Activated CD8-positive, alpha-beta memory T cell treated with anti-CD3 and anti-CD28 coated beads, Interleukin-2, amount 50 U/mL, for 48 hours (primary cell): ENCODE results near the gene GNAL.

Experiments used
- DNase-seq: peaks from one replicate; pipeline ENCODE4 v3.0.0-alpha.2; 2020

GNAL gene

GRCh38 chr18:11729556-11729955 lies 40.5 kb downstream of the GNAL start:
- DNase-seq, result no peak

GRCh38 chr18:11733031-11733430 lies 44.0 kb downstream of the GNAL start:
- peak; percentile 92 for DNase-seq

GRCh38 chr18:11736656-11737055 lies 47.6 kb downstream of the GNAL start:
- no peak for DNase-seq

DNA sequence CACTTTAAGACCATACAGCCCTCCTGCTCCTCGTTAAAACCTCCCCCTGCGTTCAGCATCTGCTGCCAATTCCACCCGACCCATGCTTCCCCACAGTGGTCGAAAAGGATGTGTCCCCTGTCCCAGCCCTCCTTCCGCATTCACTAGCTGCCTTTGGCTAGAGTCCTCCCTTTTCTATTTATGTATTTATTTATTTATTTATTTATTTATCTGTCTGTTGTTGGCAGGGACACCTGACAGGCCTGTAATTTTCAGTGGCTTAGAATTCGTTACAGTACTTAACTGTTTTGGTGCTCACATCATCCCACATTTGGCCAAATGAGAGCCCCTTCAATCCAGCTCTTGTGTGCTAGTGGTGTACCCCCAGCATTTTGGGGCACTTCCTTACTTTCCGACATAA lies 50.8 kb downstream of the GNAL start:
- DNase-seq, result no peak

GRCh38 chr18:11740461-11740860 lies 51.4 kb downstream of the GNAL start:
- no peak for DNase-seq

GRCh38 chr18:11741505-11742145 lies 52.6 kb downstream of the GNAL start:
- no peak for DNase-seq

GRCh38 chr18:11745521-11745920 lies 56.5 kb downstream of the GNAL start:
- no peak for DNase-seq

DNA sequence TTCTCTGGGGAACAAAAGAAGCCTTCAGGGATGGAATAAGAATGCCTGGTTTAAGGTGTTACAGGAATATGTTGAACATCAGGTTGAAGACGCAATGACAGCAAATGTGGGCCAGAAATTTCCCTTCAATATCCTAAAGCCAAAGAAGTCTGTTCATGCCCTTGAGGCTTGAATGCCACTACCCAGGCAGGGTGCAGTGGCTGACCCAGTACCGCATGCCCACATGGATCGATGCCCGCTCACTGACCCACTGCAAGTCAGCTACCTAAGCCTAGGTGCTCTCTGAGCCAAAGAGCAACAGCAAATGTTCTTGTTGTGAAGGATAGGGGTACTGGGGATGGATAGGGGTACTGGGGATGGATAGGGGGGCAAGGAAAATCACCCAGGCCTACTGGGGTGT lies 58.2 kb downstream of the GNAL start:
- DNase-seq, result no peak

- DNase-seq, result no peak
These were observed 58.7 kb downstream of the GNAL start for GRCh38 chr18:11747731-11748130.

DNA sequence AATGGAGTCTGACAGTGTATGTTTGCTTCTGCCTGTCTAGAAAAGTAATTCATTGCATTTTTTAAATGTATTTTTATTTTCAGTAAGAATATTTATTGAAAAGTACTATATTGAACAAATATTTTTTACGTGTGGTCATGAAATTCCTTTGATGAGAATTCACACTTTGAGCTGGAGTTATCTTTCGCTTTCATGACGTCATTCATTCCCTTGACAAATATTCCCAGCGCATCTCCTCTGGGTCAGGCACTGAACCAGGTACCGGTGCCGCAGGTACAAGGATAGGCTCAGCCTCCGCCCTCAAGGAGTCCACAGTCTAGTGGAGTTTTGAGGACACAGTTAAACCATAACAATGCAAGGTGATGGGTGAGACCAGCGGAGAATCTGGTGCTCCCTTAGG lies 60.2 kb downstream of the GNAL start:
- no peak for DNase-seq

DNA sequence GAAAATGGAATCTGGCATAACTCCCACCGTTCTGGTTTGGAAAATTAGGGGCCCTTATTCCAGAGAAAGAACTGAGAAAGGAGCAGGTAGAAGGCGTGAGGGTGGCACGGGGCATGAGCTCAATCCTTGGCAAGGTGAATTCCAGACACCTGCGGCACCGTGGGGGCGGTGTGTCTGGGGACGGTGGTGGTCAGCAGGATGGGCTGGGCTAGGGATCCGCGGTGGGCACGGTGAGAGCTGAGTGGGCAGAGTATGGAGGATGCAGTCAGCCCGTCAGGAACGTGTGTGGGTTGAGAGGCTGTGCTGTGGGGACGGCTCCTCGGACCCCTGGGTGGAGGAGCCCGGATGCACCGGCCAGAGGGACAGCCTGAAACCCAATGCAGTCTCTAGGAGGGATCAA lies 61.1 kb downstream of the GNAL start:
- DNase-seq, result no peak

DNA sequence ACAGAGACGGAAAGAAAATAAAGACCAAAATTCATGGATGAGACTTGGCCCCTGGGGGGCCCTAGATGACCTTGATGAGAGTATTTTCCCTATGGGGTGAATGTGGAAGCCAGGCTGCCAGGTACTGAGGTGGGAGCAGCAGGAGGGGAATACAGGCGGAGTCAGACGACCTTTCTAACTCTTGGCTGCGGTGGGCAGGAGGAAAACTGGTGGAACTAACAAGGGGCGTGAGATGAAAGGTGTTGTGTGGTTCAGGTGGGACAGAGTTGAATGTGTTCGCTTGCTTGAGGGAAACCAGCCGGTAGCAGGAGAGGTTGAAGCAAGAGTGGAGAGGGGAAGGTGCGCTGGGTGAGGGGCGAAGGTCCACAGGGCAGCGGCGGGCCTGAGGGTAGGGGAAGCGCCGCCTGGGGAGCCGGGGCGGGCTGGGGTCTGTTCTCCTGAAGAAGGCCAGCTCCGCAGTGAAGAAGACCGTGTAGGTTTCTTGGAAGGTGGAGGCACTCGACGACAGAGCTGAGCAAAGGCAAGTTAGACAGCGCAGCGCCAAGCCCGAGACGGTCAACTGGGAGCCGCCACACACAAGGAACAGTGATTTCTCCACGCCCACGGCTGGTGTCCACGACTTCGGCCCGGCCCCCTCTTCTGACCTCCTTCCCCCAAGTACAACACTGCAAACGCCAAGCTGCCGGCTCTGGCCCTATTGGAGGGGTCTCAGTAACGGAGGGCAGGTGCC lies 61.7 kb downstream of the GNAL start:
- no peak for DNase-seq

GRCh38 chr18:11751341-11752115 lies 62.5 kb downstream of the GNAL start:
- DNase-seq, result no peak

DNA sequence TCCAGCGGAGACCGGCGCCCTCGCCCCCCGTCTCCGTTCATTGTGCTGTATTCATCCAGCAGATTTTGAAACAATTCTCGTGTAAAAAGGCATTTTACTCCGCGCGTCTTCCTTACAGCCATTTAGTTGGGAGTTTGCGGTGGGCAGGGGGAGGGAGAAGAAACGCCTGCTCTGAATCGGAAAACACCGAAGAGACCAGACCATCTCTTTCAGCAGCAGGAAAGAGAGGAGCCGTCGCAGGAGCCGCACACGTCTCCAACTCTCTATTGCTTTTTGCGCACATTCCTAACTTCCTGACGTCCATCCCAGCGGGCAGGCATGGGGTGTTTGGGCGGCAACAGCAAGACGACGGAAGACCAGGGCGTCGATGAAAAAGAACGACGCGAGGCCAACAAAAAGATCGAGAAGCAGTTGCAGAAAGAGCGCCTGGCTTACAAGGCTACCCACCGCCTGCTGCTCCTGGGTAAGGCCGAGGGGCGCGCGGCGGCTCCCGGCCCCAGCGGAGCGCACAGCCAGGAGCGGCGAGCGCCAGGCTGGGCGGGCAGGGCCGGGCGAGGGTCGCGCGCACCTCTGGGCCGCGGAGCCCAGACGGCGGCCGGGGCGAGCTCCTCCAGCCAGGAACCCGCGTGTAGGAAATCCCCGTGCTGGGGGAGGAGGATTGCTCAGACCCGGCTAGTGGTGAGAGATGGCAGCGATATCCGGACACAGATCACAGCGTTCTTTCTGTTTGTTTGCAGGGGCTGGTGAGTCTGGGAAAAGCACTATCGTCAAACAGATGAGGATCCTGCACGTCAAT lies 63.2 kb downstream of the GNAL start:
- no peak for DNase-seq

GRCh38 chr18:11754979-11755378 lies 65.9 kb downstream of the GNAL start:
- DNase-seq, result no peak

DNA sequence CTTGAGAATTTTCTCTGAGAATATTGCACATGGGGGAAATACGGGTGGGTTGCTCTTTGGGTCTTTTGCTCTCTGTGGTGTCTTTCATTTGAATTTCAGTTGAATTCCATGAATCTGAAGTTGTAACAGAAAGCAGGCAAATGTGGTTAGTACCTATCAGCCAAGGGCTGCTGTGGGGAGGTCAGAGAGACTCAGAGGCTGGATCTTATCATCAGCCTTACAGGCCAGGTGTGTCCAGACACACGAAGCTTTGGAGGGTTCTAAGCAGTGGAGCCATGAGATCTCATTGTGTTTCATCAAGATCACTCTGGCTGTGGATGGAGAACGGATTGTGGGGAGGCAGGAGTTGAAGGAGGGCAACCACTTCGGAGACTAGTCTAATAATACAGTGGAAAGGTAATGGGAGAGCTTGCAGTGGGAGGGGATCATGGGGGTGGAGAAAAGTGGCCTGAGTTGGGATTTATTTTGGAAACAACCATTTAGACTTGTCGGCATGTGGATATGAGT lies 68.1 kb downstream of the GNAL start:
- DNase-seq, result no peak

- DNase-seq, result no peak
These were observed 70.4 kb downstream of the GNAL start for GRCh38 chr18:11759456-11759855.

GRCh38 chr18:11760498-11761167 lies 71.6 kb downstream of the GNAL start:
- no peak for DNase-seq

DNA sequence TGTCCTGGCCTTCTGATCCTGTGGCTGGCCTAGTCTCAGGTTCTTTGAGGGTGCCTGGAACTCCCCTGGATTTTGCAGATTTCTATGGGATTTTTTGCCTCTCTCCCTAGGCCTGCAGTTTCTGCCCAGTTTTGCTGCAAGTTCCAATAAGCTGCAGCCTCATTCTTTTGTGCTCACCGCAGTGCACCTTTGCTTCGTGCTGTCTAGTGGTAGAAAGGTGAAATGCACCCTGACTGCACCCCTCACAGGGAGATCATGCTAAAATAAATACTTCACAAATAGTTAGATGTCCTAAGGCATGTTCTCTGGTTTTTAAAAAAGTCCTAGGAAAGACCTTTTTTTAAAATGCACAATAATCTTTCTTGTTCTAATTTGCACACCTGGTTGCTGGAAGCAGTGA lies 72.5 kb downstream of the GNAL start:
- DNase-seq, result no peak

- no peak for DNase-seq
These were observed 73.4 kb downstream of the GNAL start for GRCh38 chr18:11762429-11762828.

- no peak for DNase-seq
These were observed 78.3 kb downstream of the GNAL start for GRCh38 chr18:11767329-11767728.

DNA sequence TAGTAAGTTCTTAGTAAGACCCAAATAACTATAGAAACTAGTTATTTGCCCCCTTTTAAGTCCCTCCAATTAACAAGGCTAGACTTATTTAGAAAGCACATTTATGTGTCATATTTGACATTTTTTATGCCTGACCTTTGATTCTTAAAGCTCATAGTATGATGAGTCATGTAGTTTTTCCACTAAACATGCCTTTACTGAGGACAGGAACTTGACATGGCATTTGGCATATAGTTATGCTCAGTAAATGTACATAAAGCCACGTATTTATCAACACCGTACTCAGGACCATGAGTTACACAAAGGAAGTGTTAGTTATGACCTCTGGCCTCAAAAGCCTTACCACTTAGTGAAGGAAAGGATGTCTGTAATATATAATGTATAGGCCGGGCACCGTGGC lies 78.9 kb downstream of the GNAL start:
- no peak for DNase-seq
